ENCODE results near the gene SOX21.

DNA sequence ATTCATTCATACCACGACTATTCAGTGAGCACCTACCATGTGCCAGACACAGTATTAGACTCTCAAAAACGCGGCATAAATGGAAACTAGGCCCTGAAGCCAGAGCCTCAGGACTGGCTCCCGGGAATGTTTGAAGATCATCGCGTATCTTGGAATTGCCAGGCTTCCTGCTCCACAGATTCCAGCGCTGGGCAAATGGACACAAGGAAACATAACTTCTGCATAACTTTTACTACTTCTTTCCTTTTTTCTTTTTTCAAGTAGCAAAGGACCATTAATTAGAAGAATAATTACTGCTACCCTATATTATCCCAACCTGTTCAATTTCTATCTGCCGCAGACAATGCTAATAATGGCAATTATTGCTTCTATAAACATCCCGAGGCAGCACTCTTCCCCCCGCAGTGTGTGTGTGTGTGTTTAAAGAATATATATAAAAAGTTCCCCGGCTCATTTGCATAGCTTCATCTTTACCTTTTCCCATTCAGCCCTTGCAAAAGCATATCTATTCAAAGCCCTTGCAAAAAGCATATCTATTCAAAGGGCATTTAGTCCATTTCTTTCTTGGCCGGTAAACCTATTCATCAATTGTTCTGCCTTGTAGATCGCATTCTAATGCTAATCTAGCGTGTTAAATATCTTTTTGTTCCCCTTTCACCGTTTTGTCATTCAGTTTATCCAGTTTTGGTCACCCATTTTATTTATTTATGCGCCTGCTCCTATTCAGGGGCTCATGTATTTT lies 6.1 kb downstream of the SOX21 start:
- TF ChIP-seq, protein P1, sequence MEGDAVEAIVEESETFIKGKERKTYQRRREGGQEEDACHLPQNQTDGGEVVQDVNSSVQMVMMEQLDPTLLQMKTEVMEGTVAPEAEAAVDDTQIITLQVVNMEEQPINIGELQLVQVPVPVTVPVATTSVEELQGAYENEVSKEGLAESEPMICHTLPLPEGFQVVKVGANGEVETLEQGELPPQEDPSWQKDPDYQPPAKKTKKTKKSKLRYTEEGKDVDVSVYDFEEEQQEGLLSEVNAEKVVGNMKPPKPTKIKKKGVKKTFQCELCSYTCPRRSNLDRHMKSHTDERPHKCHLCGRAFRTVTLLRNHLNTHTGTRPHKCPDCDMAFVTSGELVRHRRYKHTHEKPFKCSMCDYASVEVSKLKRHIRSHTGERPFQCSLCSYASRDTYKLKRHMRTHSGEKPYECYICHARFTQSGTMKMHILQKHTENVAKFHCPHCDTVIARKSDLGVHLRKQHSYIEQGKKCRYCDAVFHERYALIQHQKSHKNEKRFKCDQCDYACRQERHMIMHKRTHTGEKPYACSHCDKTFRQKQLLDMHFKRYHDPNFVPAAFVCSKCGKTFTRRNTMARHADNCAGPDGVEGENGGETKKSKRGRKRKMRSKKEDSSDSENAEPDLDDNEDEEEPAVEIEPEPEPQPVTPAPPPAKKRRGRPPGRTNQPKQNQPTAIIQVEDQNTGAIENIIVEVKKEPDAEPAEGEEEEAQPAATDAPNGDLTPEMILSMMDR (conservative IDR thresholded peaks at IDR 0.05; ENCODE audit: low read depth in 2 of 2), result 0 out of 4 replicates have a peak, but pooled peaks of 1 of the 2 experiments have one; percentile 1
- TF ChIP-seq EZH2 (IDR thresholded peaks at IDR 0.05; ENCODE audit: low read depth, unreplicated experiment), result no peak
- TF ChIP-seq POLR2AphosphoS5 (IDR thresholded peaks at IDR 0.05; ENCODE audit: low read depth), result no peak; the same call in 1 of the 2 replicates
- no peak for TF ChIP-seq CREB1 (CRISPR knock-in tag; IDR thresholded peaks at IDR 0.05; ENCODE audit: low read depth)

All from GM23338 (cell line).